Stimulated activated CD8-positive, alpha-beta memory T cell treated with anti-CD3 and anti-CD28 coated beads, Interleukin-12 subunit alpha, Interleukin-12 subunit beta, amount 100 ng/mL, for 4 hours (primary cell): Measurements from ENCODE around the gene FAM114A2.
"Not testable (repeated sequence)": the region's sequence is repeated elsewhere in the genome, so short reads cannot be mapped to it uniquely, and the experiment has no call there.

Experiments
- DNase-seq: peaks from one replicate; pipeline ENCODE4 v3.0.0-alpha.2; 2020; ENCODE audit warnings: low read depth

The FAM114A2 gene

DNA sequence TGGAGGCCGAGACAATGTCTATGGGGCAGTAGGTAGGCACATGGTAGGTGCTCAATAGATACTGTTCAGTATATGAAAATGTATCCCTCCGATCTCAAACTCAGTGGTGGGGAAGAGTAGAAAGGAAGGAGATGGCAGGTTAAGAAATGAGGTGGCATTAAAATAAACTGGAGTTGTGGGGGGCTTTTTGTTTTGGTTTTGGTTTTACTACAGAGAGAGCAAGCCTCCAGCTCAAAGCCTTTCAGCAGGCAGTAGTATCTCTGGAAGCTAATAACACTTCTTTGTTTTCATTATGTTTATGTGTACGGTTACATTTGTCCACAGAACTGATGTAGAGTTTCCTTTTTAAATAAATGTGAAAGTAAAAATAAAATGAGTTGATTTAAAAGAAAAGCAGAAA is 8.6 kb upstream of the FAM114A2 start:
- DNase-seq = no peak

DNA sequence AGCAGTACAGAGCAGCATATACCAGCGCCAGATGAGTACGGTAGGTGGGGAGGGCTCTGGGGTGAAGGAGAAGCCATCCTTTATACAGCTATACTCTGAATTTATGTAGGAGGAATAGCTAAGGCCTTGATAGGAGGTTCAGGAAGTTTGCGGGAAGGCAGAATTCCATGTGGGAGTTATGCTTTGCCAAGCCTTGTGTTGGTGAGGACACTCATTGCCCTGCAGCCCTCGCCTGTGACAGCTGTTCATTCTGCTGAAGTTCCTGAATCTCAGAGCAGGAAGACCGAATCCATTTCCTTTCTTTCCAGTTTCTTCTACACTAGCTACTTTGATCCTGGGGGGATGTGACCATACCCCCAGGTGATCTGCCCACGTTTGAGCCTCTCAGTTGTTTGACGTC is 7.8 kb upstream of the FAM114A2 start:
- DNase-seq = no peak

DNA sequence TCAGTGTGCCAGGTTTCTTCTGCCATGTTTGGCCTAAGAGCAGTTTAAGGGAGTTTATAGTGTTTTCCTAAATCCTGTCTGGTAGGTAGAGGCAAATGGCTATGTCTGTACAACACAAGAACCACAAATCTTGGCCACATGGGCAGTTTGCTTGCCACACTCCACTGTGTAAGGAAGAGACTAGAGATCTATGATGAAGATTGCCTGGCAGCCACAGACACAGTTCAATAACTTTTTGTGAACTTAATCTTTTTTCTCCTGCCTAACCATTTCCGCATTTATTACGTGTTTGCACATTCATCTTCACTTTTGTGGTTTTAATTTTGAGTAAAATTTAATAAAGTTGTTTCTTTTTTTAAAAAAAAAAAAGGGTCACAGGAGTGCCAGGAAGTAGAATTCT is 5.9 kb upstream of the FAM114A2 start:
- no peak for DNase-seq

DNA sequence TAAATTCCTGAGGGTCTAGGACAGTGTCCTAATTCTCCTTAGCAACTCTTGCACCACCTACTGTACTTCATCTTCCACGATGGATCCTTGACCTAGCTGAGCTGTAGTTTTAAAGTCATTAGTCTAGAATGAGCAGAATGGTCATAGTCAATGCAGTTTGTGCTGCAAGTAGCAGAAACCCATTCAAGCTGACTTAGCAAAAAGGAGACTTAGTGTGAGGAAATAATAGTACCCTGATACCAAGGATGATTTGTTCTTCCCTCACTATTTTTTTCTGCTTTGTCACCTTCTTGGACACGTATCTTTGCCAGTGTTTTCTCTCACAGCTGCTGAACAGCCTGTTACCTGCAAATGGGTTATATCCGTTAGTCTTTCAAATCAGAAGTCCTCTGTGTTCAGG is 5.4 kb upstream of the FAM114A2 start:
- DNase-seq = no peak

DNA sequence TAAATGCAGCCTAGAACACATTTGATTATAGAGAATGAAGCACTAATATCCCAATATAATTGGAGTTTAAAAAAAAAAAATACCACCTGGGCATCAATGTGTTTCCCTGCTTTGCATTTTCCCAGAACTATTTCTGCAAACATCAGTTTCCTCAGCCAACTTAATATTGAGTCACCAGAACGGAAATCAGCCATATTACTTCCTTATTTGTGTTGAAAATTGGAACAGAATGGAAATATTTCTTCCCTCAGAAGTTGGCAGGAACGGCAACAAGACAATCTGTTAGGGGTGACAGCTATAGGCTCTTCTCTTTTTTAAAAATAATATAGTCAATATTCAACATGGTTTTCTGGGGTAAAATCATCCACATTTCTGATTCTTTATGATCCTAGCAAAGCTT is 4.1 kb upstream of the FAM114A2 start:
- no peak for DNase-seq

DNA sequence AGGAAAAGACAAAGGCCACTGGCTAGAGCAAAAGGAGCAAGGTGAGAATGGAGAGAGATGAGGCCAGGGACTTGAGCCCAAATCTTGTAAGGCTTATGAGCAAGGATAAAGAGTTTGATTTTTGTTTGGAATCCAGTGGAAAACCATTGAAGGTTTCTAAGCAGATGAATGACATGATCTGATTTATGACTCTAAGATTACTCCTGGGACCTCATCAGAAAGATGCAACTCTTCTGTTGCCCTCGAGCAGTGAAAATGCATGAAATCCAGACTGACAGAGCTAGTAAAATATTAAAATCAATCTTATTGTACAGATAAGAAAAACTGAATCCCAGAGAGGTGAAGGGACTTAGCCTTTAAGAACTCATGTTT is 734 bp upstream of the FAM114A2 start:
- no peak for DNase-seq

DNA sequence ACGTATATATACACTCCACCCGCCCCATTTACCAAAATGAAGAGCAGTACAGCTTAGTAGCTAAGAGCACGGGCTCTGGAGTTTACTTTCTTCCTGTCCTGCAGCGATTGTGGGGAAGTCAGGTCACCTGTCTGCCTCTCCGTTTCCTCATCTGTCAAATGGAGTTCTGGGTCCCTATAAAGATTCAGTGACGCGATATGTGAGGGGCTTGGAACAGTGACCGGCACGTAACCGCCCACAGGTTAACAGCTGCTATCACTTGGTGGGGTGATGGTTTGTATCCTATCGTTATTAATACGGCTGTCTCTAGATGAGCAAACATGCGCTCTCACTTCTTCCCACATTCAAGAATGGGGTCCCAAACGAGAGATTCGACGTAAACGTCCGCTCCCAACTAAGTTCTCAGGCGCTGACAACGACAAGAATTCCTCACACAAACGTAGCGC is 426 bp downstream of the FAM114A2 start:
- DNase-seq = no peak

DNA sequence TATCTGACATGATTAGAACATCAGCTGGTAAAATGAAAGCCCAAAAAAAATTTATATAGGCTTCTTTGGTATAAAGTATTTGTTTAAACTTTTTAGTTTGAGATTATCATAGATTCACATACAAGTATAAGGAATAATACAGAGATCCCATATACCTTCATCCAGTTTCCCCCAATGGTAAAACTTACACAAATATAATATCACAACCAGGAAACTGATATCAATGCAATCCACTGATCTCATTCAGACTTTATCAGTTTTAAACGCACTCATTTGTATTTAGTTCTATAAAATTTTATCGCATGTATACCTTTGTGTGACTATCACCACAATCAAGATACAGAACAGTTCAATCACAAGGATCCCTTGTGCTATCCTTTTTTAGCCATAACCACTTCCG is 3.8 kb downstream of the FAM114A2 start:
- DNase-seq = no peak

DNA sequence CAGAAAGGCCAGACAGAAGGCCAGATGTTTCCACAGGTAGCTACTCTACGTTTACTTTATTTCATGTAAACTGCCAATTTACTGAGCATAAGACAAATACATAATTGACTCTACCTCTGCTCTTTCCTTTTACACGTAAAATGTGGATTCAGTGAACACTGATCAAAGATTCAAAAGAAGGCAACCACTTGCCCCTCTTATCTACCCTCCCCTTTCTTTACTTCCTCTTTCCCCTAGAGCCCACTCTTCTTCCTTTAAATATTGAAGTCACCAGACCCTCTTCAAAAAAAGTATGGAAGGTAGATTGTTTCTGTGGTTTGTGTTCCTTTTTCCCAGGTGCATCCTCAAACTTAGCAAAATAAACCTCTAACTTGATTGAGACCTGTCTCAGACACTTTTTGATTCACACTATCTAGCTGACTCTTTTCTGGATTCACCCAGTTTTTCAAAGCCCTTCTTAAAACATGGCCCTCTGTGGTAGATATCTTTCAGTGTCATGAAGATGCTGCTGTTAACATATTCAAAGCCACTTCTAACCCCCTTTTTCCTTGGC is 6.7 kb downstream of the FAM114A2 start:
- DNase-seq = no peak

DNA sequence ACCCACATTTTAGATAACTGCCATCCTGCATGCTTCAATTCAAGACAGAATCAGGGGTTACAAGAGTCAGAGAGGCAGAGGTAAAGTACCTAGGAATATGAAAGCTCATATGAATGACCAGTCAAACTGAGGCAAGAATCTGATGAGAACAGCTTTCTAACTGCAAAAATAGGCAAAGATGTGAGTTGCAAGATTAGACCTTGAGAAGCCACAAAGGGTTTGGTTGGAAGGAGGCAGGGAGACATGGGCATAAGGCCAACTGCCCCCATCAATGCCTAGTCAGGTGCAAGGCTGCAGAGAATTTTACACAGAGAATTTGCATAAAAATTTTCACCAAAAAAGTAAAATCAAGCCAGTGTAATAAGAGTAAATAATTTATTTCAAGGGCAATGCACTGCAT is 12.8 kb downstream of the FAM114A2 start:
- no peak for DNase-seq

DNA sequence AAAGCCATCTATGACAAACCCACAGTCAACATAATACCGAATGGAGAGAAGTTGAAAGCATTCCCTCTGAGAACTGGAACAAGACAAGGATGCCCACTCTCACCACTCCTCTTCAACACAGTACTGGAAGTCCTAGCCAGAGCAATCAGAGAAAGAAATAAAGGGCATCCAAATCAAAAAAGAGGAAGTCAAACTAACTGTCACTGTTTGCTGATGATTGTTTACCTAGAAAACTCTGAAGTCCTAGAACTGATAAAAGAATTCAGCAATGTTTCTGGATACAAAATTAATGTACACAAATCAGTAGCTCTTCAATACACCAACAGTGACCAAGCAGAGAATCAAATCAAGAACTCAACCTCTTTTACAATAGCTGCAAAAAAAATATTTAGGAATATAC is 19.8 kb downstream of the FAM114A2 start:
- not testable (repeated sequence) for DNase-seq

DNA sequence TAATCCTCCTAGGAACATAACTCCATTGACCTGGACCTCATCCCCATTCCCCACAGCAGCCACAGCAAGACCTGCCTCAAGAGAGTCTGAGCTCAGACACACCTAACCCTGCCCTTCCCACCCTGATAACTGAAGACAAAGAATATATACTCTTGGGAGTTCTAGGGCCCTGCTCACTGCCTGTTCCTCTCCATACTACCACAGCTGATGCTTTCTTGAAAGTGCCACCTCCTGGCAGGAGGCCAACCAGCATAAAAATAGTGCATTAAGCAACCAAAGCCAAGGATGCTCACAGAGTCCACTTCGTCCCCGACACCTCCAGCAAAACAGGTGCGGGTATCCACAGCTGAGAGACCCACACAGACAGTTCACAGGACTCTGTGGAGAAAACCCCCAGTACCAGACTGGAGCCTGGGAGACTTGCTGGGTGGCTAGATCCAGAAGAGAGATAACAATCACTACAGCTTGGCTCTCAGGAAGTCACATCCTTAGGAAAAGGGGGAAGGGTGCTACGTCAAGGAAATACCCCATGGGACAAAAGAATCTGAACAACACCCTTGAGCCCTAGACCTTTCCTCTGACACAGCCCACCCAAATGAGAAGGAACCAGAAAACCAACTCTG is 23.5 kb downstream of the FAM114A2 start:
- DNase-seq = no peak

DNA sequence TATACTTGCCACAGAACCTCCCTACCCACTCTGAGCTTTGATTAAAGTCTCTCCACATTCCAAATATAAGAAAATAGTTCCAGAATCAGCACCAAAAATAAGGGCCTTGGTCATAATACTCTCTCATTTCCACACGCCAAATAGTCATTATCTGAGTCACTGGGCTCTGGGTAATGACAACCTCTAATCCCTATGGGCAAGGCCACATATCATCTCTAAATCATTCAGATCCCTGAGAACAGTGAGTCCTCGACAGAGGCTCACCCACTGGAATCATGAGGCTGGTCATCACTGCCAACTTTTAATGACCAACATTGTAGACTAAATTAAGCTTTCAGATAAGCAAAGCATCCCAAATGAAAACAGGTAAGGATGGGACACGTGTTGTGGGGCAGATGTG is 28.1 kb downstream of the FAM114A2 start:
- no peak for DNase-seq

DNA sequence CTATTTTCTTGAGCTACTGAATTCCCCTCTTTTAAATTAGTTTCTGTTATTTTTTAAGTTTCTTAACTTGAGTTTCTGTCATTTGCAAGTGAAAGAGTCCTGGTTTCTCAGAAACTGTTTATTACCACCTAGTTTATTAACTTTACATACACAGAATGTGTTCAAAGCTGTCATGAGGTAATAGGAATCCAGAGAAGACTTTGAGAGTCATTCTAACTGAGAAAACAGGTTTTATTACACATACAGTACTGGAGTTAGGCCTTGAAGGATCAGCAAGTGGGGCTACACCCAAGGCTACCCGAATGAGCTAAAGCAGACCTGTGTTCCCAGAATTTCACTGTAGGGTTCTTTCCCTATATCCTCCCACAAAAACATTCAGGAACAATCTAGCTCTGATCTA is 33.1 kb downstream of the FAM114A2 start:
- DNase-seq = no peak

DNA sequence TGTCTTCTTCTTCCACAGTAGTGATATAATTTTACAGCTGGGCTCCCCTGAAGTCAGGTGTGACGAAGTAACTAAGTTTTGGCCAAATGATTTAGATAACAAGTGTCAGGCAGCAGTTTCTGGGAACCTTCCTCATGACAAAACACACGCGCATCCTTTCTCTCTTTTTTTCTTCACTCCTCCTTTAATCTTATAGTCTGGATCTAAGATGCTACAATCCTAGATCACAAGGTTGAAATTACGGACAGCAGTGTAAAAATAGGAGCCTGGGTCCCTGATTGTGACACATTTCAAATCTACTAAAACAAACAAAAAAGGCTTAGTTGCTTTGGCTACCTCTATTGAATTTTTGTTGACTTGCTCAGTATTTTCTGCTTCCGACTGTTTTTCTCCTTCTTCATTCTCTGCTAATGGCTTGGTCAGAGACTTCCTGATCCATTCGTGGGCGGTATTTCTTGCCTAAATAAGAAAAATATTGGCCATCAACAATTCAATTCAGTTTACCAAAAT is 36.1 kb downstream of the FAM114A2 start:
- DNase-seq = no peak

DNA sequence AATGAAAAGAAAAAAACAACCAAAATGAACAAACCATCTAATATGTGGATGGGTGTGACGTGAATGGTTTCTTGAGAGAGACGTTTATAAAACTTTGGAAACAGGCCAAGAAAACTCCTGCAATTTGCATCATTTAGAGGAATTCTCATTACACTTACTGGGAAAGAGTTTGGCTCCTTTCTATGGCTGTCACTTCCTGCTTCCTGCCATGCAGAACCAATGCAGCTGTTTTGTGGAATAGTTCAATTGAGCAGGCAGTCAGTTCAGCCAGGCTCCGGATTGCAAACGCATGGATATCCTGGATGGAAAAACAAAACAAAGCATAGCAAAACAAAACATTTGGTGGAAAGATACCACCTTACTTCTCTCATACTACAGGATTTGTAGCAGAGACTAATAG is 36.6 kb downstream of the FAM114A2 start:
- no peak for DNase-seq

DNA sequence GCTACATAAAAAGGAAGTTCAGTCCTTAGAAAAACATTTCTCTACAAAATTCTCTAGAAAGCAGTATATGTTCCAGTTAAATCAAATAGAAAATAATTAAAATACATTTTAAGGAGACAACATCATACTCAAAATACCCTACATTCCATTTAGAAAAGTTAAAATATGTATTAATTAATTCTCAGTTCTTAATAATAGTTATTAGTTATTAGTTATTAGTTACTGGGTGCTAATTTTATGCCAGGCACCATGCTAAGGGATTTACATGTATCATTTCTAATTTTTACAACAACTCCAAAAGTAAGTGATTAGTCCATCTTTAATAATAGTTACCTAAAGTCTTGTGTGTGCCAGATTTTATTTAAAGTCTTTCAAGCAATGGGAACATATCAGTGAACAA is 38.0 kb downstream of the FAM114A2 start:
- DNase-seq = no peak

DNA sequence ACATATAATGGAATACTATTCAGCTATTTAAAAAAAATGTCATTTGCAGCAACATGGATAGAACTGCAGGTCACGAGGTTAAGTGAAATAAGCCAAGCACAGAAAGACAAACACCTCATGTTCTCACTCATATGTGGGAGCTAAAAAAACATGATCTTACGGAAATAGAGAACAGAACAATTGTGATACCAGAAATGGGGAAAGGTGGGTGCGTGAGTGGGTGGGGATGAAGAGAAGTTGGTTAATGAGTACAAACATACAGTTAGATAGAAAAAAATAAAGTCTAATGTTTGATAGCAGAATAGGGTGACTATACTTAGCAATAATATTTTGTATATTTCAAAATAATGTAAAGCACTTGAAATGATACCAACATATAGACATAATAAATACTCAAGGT is 38.7 kb downstream of the FAM114A2 start:
- no peak for DNase-seq

DNA sequence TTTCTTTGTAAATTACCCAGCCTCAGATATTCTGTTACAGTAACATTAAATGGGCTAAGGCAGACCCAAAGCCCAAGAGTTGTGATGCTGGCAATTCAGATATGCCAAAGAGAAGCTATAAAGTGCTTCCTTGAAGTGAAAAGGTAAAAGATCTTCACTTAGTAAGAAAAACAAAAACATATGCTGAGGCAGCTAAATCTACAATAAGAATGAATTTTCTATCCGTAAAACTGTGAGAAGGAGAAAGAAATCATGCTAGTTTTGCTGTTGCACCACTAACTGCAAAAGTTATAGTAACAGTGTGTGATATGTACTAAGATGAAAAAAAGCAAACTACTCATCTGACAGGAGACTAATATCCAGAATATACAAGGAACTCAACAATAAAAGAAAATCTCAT is 39.9 kb downstream of the FAM114A2 start:
- no peak for DNase-seq

DNA sequence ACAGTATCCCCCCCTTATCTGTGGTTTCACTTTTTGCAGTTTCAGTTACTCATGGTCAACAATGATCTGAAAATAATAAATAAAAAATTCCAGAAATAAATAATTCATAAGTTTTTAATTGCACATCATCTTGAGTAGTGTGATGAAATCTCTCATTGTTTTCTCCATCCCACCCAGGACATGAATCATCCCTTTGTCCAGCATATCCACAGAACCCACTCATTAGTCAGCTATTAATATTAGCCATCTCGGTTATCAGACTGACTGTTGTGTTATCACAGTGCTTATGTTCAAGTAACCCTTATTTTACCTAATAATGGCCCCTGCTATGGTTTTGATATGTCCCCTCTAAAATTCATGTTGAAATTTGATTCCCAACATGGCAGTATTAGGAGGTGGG is 40.7 kb downstream of the FAM114A2 start:
- DNase-seq = no peak

DNA sequence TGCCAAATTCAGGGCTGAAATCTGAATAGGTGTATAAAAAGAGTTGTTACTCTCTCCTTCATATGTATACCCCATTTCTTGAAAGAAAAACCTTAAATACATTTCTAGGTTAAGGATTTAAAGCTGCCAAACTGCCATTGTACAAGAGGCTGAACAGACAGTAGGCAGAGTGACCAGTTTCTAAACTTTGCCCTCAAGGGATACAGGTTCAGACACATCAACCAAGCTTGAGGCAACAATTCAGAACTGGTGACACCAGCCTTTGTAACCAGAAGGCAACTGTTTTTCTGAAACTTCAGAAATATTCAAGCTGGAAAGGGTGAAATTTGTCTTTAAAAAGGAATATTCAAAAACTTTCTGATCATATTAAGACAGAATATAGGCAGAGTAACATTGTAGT is 47.5 kb downstream of the FAM114A2 start:
- DNase-seq = no peak

DNA sequence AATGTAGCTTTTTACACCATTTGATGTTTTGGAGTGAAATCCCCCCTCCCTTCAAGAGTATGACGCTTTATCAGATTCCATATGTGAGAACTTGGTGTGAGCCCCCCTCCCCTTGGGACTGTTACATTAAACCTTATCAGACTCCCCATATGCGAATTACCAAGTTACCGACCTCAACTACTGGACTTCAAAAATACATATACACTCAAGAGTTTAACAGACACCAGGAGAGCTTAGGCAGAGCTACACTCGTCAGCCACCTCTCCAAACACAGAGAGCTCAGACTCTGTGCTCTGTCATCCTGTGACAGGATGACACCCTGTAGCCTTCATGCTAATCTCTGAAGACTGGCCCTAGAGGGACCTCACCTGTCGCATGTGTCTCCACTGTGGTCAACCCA is 50.2 kb downstream of the FAM114A2 start:
- no peak for DNase-seq

DNA sequence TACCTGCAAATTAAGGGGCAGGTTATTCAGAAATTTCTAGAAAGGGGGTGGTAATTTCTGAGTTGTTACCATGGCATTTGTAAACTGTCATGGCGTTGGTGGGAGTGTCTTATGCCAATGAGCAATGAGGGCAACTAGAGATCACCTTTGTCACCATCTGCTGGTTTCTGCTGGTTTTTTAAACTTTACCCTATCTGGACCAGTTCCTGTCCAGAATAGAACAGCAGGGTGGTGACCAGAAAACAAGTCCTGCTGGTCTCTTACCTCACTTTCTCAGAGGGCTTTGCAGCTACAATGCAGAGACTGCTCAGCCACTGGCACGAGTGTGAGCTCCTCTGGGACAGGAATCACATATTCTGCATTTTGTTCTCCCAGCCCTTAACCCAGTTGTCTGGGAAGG is 51.4 kb downstream of the FAM114A2 start:
- no peak for DNase-seq

DNA sequence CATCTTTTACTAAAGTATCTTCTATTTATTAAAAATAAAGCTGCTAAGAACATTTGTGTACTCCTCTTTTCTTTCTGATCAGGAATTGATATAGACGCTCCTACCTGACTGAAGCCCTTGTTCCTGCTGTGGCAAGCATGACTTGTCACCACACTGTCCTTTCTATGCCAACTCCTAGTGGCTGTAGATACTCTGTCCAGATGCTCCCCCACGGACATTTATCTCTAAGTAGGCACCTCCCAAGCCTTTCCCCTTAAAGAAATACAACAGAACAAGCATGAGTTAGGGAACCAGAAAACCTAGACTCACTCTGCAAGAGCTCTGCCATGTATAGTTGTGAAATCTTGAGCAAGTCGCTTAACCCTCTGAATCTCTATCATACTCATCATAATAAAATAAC is 53.2 kb downstream of the FAM114A2 start:
- no peak for DNase-seq
